A549 (cell line): Measurements from ENCODE around the gene CPED1.

Experiments
- CTCF ChIP-seq: fragments of >200 bp; sonication (Bioruptor Twin); formaldehyde crosslinking; IDR thresholded peaks from 3 replicates; pipeline ENCODE4 v1.5.1; 2016
- EHF ChIP-seq: fragments of 250-450 bp; sonication (Bioruptor Pico); IDR thresholded peaks from 2 replicates; pipeline ENCODE4 v1.5.0; 2020; ENCODE audit warnings: mild to moderate bottlenecking
- NPAS2 ChIP-seq: fragments of 250-450 bp; sonication (Bioruptor Pico); IDR thresholded peaks from 2 replicates; pipeline ENCODE4 v1.8.0; 2022; ENCODE audit warnings: mild to moderate bottlenecking, moderate library complexity, borderline replicate concordance
- POLR2A ChIP-seq: IDR thresholded peaks from 2 replicates; pipeline ENCODE4 v1.6.1; 2012; ENCODE audit warnings: mild to moderate bottlenecking, low read length
- ZFP36 ChIP-seq: fragments of 450-650 bp; IDR thresholded peaks from 2 replicates; pipeline ENCODE4 v1.6.1; 2014; ENCODE audit warnings: borderline replicate concordance; ENCODE audit not compliant: partially characterized antibody
- TF ChIP-seq, protein P1 (sequence below): fragments of 450-650 bp; IDR thresholded peaks from 2 replicates; pipeline ENCODE4 v1.6.1; 2014; ENCODE audit warnings: antibody characterized with exemption

DNA sequence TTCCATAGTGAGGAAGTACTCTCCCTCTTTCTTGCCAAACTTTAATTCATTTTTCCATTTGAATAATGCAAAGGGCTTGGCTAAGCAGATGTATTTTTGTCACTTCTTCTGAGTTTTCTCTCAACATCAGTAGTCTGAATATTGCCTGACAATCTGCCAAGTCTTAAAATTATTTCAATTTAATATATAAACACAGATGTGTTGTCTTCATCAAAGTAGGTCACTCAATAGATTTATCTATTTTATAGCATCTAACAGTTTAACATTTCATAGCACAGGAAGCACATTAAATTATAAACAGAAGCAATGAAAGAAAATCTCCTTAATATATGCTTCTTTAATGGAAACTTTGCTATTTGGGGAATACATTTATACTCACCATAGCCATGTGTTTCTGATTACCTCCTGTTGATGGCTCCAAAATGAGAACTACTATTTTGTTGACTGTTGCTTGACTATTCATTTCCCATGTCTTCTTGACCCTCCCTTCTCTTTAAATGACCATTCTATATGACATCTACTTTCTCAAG, 4.5 kb downstream of the CPED1 start:
- no peak for TF ChIP-seq CTCF
- TF ChIP-seq, protein P1, sequence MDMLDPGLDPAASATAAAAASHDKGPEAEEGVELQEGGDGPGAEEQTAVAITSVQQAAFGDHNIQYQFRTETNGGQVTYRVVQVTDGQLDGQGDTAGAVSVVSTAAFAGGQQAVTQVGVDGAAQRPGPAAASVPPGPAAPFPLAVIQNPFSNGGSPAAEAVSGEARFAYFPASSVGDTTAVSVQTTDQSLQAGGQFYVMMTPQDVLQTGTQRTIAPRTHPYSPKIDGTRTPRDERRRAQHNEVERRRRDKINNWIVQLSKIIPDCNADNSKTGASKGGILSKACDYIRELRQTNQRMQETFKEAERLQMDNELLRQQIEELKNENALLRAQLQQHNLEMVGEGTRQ = no peak
- no peak for TF ChIP-seq POLR2A
- no peak for TF ChIP-seq EHF
- TF ChIP-seq ZFP36 = no peak
- TF ChIP-seq NPAS2 (CRISPR knock-in tag) = no peak
